ACC112 (cell line): ENCODE results near the gene ZMIZ1.

Experiments
- H2AFZ ChIP-seq: fragments of 200-600 bp; sonication (generic); one replicate; pipeline ENCODE4 v1.6.0; 2017; ENCODE audit warnings: antibody characterized with exemption, low read length; ENCODE audit not compliant: unreplicated experiment
- H3K27ac ChIP-seq: fragments of 200-600 bp; sonication (generic); 2 replicates; pipeline ENCODE4 v1.5.1; 2014; ENCODE audit warnings: low read depth, mild to moderate bottlenecking, antibody characterized with exemption, low read length, moderate library complexity
- H3K27me3 ChIP-seq: fragments of 200-600 bp; sonication (generic); 2 replicates; pipeline ENCODE4 v1.6.1; 2014; ENCODE audit warnings: mild to moderate bottlenecking, antibody characterized with exemption, low read length, moderate library complexity, mixed read lengths; ENCODE audit not compliant: insufficient read depth
- H3K36me3 ChIP-seq: fragments of 200-600 bp; sonication (generic); 2 replicates; pipeline ENCODE4 v1.6.1; 2016; ENCODE audit warnings: mild to moderate bottlenecking, antibody characterized with exemption, low read length, moderate library complexity, mixed read lengths; ENCODE audit not compliant: insufficient read depth
- H3K4me1 ChIP-seq: fragments of 200-600 bp; sonication (generic); one replicate; pipeline ENCODE4 v1.6.1; 2016; ENCODE audit warnings: low read length, mixed read lengths; ENCODE audit not compliant: insufficient read depth, unreplicated experiment, control insufficient read depth
- H3K4me3 ChIP-seq: fragments of 200-600 bp; sonication (generic); 2 replicates; pipeline ENCODE4 v1.5.1; 2014; ENCODE audit warnings: mild to moderate bottlenecking, low read depth, low read length
- H3K79me2 ChIP-seq: fragments of 200-600 bp; sonication (generic); one replicate; pipeline ENCODE4 v1.6.0; 2016; ENCODE audit warnings: low read length; ENCODE audit not compliant: control insufficient read depth, unreplicated experiment, insufficient read depth

The ZMIZ1 gene

DNA sequence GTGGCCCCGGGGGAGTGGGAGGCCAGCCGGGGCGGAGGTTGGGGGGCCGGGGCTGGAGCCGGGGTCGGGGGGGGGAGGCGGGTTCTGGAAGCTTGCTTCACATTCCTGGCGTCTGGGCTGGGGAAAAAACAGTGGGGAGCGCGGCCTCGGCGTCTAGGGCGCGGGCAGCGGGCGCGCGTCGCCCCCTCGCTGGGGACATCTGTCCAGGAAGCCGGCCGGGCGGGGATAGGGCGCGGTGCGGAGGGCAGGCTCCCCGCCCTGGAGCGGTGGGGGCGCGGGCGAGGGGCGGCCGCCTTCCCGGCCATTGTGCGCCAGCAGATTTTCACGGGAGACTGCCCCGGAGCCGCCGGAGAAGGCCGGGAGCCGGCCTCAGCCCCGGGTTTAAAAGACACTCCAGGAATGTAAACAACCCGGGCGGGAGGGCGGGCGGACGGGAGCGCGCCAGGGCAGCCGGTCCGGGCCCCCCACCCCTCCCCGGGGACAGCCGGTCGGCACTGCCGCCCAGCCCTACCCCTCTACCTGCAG is 1.4 kb downstream of the ZMIZ1 start:
- Histone ChIP-seq H3K79me2 (peaks cover 55% of the 10 kb centered on the region), H3K4me3 (peak overlapping the region; percentile 98), H3K4me1 (peaks cover 34% of the 10 kb centered on the region), H3K27ac (peak overlapping the region; percentile 74), H2AFZ (no peak overlapping the region), H3K27me3 (no peaks in the 10 kb centered on the region), H3K36me3 (no peaks in the 10 kb centered on the region)

DNA sequence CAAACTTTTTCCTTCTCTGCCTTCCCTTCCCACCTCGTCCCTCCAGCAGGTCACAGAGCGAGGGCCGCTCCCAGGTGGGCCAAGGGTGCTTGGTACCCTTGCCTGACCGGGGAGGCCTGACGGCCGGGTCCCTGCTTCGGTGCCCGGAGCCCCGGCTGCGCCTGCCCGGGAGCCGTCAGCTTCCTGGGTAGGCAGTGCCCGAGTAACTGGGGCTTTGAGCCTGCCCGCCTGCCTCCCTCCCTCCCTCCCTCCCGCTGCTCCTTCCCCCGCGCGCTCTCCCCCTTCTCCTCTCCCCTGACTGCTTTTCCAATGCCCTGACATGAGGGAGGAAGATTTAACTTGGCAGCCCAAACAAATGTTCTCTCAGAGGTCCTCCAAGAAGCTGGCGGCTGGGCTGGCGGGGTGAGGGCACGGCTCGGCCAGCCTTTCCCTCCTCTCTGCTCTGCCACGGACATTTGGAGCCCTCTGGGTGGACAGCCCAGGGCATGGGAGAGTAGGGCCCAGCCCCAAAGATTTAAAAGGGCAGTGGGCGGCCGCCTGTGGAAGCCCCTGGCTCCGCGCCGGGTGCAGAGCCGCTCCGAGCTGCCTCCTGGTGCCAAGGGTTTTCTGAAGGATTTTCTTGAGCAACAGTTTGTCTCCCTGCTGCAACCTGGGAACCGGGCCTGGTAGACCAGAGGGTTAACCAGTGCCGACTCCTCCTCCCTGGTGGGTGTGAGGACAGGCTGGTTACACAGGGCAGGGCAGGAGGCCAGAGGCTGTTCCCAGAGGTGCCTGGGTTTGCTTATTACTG is 2.0 kb downstream of the ZMIZ1 start:
- H3K4me3 ChIP-seq, result peak overlapping the region; percentile 98
- peaks cover 41% of the 10 kb centered on the region for H3K4me1 ChIP-seq

DNA sequence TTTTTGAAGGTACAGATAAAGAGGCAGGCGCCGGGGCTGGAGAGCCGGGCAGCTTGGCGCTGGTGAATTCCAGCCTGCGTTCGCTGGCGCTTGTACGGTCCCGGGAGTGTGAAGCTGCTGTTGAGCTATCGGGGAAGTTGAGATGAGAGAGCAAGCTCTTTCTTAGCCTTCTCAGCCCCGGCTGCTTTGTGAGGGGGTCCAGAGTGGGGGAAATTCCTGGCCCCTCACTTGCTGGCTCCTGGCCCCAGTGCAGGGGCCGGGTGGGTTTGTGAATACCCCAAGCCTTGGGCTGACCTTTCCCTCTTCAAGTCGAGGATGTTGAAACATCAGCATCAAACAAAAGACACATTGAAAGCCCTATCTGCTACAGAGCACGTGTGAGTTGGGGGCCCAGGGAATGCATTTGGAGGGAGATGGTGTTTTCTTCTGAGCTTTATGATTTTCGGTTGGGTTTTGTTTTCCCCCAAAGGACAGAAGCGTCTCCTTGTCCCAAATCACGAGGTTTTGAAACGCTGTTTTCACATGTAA is 2.7 kb downstream of the ZMIZ1 start:
- Histone ChIP-seq H3K27ac (peak overlapping the region; percentile 74), H3K79me2 (peaks cover 69% of the 10 kb centered on the region), H3K36me3 (no peaks in the 10 kb centered on the region), H2AFZ (no peak overlapping the region), H3K27me3 (no peaks in the 10 kb centered on the region), H3K4me3 (peak overlapping the region; percentile 98), H3K4me1 (peaks cover 47% of the 10 kb centered on the region)

More for the DNA sequence above, 2.0 kb downstream of the ZMIZ1 start:
- Histone ChIP-seq H3K36me3 (no peaks in the 10 kb centered on the region), H3K27ac (peak overlapping the region; percentile 74), H3K27me3 (no peaks in the 10 kb centered on the region), H3K79me2 (peaks cover 62% of the 10 kb centered on the region), H2AFZ (no peak overlapping the region)

DNA sequence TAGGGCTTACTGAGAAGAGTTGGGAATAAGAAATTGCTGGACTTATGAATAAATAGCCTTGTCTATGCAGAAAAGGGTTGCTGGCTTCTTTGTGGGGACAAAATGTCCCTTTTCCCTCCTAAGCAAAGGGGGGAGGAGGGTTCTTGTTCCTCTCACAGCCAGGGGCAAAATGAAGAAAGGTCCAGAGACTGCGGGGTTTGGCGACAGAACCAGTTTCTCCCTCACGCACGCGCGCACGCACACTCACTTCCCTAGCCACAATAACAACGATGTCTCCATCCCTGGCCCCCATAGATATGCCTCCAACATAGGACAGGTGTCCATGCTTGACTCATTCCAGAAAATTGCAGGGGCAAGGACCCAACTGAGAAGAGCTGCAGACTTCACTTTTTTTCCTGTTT is 3.3 kb downstream of the ZMIZ1 start:
- H2AFZ ChIP-seq, result no peak overlapping the region
- peak overlapping the region; percentile 74 for H3K27ac ChIP-seq
- peaks cover 74% of the 10 kb centered on the region for H3K79me2 ChIP-seq
- H3K36me3 ChIP-seq, result no peaks in the 10 kb centered on the region
- H3K4me1 ChIP-seq, result peaks cover 48% of the 10 kb centered on the region
- H3K4me3 ChIP-seq, result peak overlapping the region; percentile 98
- H3K27me3 ChIP-seq, result no peaks in the 10 kb centered on the region

DNA sequence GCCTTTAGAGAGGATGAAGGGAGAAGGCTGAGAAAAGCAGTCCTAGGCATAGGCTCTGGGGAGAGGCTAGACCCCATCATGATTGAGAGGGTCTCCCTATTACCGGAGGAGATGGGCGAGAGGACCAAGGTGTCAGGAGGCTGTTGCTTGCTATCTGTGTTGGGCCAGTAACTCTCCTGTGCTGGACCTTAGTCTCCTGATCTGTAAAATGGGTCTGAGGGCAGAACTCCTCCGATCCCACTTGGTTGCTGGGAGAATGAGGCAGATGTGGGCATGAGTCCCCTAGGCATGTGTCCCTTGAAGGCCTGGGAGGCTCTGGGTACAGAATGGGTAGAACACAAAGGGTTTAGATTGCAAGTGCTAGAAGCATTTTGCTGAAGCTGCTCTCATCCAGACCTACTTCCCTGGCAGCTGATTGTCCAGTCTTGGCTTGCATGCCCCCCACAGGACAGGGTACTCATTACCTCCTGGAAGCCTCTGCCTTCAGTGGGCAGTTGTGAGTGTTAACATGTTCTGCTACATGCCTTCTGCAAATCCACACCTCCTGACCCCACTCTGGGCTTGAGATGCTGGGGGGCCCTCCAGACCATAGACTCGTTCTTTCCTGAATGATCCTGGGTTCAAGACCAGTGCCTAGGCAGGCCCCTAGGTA is 4.4 kb downstream of the ZMIZ1 start:
- H2AFZ ChIP-seq, result no peak overlapping the region
- H3K36me3 ChIP-seq, result no peaks in the 10 kb centered on the region
- H3K27me3 ChIP-seq, result no peaks in the 10 kb centered on the region
- H3K27ac ChIP-seq, result no peak overlapping the region
- H3K79me2 ChIP-seq, result peaks cover 85% of the 10 kb centered on the region
- no peak overlapping the region for H3K4me3 ChIP-seq
- H3K4me1 ChIP-seq, result peaks cover 57% of the 10 kb centered on the region

DNA sequence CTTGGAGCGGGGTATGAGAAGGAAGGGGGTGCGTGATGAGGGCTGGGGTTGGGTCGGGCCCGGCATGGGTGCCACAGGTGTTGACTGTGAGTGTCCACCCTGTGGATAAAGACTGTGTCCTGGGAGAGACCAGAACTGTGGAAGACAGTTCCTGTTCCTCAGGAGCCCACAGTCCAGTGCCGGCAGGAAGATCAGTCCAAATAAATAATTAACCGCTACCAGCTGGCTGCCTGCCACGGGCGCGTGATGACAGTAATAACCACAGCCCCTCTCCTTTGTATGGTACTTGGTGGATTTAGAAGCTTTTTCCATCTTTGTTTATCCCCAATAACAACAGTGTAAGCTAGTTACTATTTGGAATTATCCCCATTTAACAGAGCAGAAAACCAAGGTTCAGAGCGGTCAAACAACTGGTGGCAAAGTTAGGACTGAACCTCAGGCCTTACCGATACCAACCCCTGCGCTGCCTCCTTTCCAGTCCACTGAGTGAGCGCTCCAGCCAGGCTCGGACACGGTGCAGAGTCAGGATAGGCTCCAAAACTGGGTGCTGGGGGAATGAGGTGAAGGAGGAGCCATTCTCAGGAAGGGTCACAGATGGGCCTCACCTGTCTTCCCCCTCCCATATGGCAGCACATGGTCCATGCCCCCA is 5.1 kb downstream of the ZMIZ1 start:
- Histone ChIP-seq H3K79me2 (peaks cover 93% of the 10 kb centered on the region), H3K4me3 (no peak overlapping the region), H3K27me3 (no peaks in the 10 kb centered on the region), H3K4me1 (peaks cover 63% of the 10 kb centered on the region), H3K36me3 (no peaks in the 10 kb centered on the region), H2AFZ (no peak overlapping the region), H3K27ac (no peak overlapping the region)

DNA sequence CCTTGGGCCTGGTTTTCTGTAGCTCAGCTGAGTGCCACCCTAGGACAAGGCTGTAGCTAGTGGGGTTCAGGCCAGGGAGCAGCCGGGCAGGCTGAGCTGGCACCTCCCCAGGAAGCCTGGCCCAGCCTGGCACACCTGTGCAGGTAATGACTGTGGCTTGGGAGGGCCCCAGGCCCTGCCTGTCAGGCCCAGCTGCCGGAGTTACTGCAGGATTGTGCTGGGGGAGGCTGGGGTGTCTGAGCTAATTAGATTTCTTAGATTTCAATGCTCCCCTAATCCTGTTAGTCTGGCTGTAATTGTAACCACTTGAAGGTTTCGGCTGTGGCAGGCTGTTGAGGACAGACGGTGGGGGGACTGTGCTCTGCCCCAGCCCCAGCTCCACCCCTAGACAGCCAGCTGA is 6.0 kb downstream of the ZMIZ1 start:
- Histone ChIP-seq H3K4me1 (peaks cover 71% of the 10 kb centered on the region), H3K36me3 (no peaks in the 10 kb centered on the region), H3K4me3 (no peak overlapping the region), H3K27me3 (no peaks in the 10 kb centered on the region), H3K79me2 (peaks cover 95% of the 10 kb centered on the region), H2AFZ (no peak overlapping the region), H3K27ac (no peak overlapping the region)

DNA sequence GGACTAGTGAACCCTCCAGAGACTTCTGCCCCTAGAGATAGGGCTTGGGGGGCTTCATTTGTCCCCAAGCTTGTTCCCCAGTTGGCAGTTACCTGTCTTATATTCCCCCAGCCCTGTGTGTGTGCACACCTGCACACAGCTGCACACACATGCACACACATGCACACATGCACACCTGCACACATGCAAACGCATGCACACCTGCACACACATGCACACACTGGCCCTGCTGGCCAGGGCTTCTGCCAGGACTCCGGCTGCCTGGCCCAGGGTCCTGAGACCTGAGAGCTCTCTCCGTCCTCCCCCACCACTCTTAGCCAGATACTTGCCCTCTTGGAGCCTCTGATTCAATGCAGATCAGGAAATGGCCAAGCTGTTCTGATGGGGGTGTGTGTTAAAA is 6.7 kb downstream of the ZMIZ1 start:
- no peak overlapping the region for H2AFZ ChIP-seq
- no peak overlapping the region for H3K4me3 ChIP-seq
- H3K4me1 ChIP-seq, result peaks cover 77% of the 10 kb centered on the region
- no peaks in the 10 kb centered on the region for H3K36me3 ChIP-seq
- H3K79me2 ChIP-seq, result peaks cover 94% of the 10 kb centered on the region
- no peak overlapping the region for H3K27ac ChIP-seq
- no peaks in the 10 kb centered on the region for H3K27me3 ChIP-seq

DNA sequence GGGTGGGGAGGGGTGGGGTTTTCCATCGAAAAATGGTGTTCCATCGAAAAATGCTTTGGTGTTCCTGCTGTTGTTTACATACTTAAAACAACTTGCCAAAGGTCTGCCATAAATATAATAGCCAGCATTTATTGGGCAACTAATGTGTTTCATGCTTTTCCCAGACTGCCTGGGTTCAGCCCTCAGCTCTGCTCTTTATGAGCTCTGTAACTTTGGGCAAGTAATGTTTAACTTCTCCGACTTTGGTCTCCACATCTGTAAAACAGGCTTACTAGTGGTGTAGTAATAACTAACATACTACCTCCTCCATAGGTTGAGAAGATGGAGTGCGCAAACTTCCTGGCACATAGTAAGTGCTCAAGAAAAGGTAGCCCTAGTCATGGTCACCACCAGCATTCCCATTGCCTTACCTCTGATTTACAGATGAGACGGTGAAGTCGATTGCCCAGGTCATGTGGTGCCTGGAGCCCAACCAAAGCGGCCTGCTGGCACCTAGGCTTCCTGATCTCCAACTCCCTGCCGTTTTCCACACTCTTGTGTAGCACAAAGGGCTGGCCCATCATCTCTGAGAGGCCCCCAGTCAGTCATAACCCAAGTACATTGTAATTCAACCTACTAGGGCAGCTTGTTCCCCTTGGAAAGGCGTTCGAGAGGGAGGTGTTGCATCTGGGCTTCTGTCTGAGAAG is 8.9 kb downstream of the ZMIZ1 start:
- H3K27ac ChIP-seq, result no peak overlapping the region
- H3K36me3 ChIP-seq, result no peaks in the 10 kb centered on the region
- H3K79me2 ChIP-seq, result peaks cover 97% of the 10 kb centered on the region
- no peak overlapping the region for H2AFZ ChIP-seq
- H3K4me3 ChIP-seq, result no peak overlapping the region
- H3K4me1 ChIP-seq, result peaks cover 92% of the 10 kb centered on the region
- H3K27me3 ChIP-seq, result no peaks in the 10 kb centered on the region

DNA sequence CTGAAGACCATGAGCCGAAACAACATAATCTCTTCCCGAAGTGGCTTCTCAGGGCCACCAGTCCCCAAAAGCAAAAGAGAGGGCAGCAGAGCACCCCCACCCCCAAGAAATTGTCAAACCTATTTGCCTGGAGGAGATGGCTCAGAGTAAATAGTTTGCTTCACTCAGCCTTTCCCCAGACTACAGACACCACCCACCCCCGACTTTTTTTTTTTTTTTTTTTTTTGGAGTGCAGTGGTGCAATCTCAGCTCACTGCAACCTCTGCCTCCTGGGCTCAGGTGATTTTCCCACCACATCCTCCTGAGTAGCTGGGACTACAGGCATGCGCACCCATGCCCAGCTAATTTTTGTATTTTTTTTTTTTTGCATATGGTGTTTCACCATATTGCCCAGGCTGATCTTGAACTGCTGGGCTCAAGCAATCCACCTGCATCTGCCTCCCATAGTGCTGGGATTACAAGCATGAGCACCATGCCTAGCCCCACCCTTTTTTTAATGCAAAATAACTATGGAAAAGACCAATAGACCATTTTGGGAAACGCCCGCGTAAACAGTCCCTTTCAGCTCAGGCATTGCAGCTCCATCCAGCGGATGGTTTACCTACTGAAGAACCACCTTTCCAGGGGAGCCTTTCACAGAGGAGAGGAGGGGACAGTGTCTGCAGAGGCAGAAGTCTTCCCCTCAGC is 9.7 kb downstream of the ZMIZ1 start:
- peak overlapping the region; percentile 91 for H3K27ac ChIP-seq
- peaks cover 93% of the 10 kb centered on the region for H3K4me1 ChIP-seq

More for the DNA sequence above, 9.7 kb downstream of the ZMIZ1 start:
- Histone ChIP-seq H2AFZ (no peak overlapping the region), H3K79me2 (peaks cover 97% of the 10 kb centered on the region), H3K27me3 (no peaks in the 10 kb centered on the region), H3K36me3 (no peaks in the 10 kb centered on the region), H3K4me3 (no peak overlapping the region)
